ENCODE measurements around the gene POLR2C. TPM values are rescaled to one million over a fixed set of nuclear protein-coding genes. Genes with fewer than 3 reads are reported as not detected.

Gene POLR2C
- total RNA-seq, 1 experiment from 2014 or later = 85.6 TPM

DNA sequence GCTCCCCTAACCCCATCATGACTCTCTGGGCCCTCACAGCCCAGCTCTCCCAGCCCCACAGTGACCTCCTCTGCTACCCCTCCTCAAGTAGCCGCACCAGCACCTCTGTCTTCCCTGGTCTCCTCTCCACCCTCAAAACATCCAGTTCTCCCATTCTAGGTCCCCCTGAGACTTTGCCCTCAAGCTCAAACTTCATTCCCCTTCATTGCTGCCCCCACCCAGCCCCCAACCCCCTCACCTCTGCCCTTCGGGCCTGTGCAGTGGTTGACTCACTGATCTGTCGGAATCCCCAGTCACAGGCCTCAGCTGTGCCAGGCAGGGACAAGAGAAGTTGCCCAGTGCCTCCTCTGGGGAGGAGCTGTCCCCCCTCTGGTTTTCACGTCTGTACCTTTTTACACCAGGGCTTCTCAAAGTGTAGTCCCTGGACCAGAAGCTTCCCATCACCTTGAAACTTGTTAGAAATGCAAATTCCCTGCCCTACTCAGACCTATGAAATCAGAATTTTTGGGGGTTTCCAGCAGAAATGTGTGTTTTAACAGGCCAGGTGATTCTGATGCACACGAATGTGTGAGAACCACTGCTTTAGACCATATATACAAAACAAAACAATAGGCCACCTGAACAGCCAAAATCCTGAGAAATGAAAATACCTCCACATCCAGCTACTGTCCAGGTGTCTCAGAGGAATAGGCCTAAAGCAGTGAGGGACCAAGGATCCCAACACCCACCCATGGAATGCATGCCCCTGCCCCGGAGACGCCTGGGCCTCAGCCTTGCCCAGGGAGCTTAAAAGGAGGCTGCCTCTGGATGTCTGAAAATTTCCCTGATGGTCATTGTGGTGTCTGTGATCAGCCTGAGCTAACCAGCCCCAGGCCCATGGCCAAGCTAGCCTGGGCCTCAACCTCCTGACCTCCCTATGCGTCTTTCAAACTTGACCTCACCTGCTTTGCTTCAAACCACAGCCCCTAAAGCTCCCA lies 24.7 kb downstream of the POLR2C start:
- Histone ChIP-seq H4K5ac (ENCODE audit: insufficient read length, low read depth, low read length) (peak overlapping the region; percentile 22), H2AK5ac (ENCODE audit: insufficient read length, low read length) (no peak overlapping the region), H3K4me1 (ENCODE audit: insufficient read depth, low read length) (peaks cover 2% of the 10 kb centered on the region; the same call in 1 of the 2 replicates), H3K27ac (ENCODE audit: insufficient read length, low read depth, low read length) (no peak overlapping the region), H2BK15ac (ENCODE audit: low read depth, low read length) (no peak overlapping the region), H3K23ac (ENCODE audit: insufficient read length, low read depth, low read length) (no peak overlapping the region), H4K8ac (replicated peaks; ENCODE audit: insufficient read length, low read depth, low read length) (peak overlapping the region; percentile 32), H2BK120ac (ENCODE audit: low read depth, low read length, poor library complexity, severe bottlenecking) (no peak overlapping the region), H3K4me2 (ENCODE audit: insufficient read depth, insufficient read length, low read length) (peak overlapping the region; percentile 76), H2BK12ac (ENCODE audit: insufficient read length, low read depth, low read length) (no peak overlapping the region), H3K18ac (ENCODE audit: insufficient read length, low read depth, low read length) (no peak overlapping the region), H4K91ac (ENCODE audit: insufficient read length, low read depth, low read length) (no peak overlapping the region), H3K9ac (ENCODE audit: extremely low read depth, insufficient read length, low read length) (no peak overlapping the region), H3K79me2 (ENCODE audit: insufficient read depth, low read length) (no peaks in the 10 kb centered on the region), H3K56ac (ENCODE audit: insufficient read length, low read depth, low read length) (no peak overlapping the region), H2BK5ac (ENCODE audit: insufficient read length, low read length) (no peak overlapping the region), H3K23me2 (ENCODE audit: insufficient read length, low read depth, low read length, poor library complexity, severe bottlenecking) (peaks cover 14% of the 10 kb centered on the region), H3K79me1 (ENCODE audit: insufficient read depth, low read depth, low read length, poor library complexity, severe bottlenecking) (peaks cover 5% of the 10 kb centered on the region), H3K4ac (ENCODE audit: low read depth, low read length) (no peak overlapping the region), H2BK20ac (ENCODE audit: low read depth, low read length, poor library complexity, severe bottlenecking) (no peak overlapping the region), H3K27me3 (ENCODE audit: insufficient read depth, low read length) (no peaks in the 10 kb centered on the region), H3K14ac (ENCODE audit: insufficient read depth, low read length) (peak overlapping the region; percentile 82; the same call in 1 of the 2 replicates), H3K9me3 (ENCODE audit: control insufficient read depth, low read depth, low read length) (no peaks in the 10 kb centered on the region), H2AFZ (ENCODE audit: low read length) (peak overlapping the region; percentile 34), H3T11ph (ENCODE audit: low read length) (no peak overlapping the region), H4K20me1 (ENCODE audit: control insufficient read depth, insufficient read depth, insufficient read length) (no peaks in the 10 kb centered on the region)
- Mint-ChIP-seq H3K36me3 (ENCODE audit: insufficient read depth in 1 of 3, low read depth in 3 of 3) (no peaks in the 10 kb centered on the region; a peak in 2 of 7 replicates), H3K4me3 (peak overlapping the region; percentile 47 to 75), H3K27ac (no peak overlapping the region), H3K27me3 (ENCODE audit: low read depth) (peaks cover 27% of the 10 kb centered on the region), H3K9me3 (peaks cover 9 to 14% of the 10 kb centered on the region in 2 experiments; a peak in 4 of 5 replicates), H3K4me1 (peaks cover 19 to 29% of the 10 kb centered on the region in 2 experiments)
- DNase-seq = no peak
- no CpG with 5 or more reads among the region's 8 CpGs for WGBS (ENCODE audit: extremely low coverage, insufficient read length, low lambda C conversion rate)
- TF ChIP-seq, protein P1, sequence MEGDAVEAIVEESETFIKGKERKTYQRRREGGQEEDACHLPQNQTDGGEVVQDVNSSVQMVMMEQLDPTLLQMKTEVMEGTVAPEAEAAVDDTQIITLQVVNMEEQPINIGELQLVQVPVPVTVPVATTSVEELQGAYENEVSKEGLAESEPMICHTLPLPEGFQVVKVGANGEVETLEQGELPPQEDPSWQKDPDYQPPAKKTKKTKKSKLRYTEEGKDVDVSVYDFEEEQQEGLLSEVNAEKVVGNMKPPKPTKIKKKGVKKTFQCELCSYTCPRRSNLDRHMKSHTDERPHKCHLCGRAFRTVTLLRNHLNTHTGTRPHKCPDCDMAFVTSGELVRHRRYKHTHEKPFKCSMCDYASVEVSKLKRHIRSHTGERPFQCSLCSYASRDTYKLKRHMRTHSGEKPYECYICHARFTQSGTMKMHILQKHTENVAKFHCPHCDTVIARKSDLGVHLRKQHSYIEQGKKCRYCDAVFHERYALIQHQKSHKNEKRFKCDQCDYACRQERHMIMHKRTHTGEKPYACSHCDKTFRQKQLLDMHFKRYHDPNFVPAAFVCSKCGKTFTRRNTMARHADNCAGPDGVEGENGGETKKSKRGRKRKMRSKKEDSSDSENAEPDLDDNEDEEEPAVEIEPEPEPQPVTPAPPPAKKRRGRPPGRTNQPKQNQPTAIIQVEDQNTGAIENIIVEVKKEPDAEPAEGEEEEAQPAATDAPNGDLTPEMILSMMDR (conservative IDR thresholded peaks at IDR 0.05) = no peak

Data from H9 (cell line).